Fibroblast of lung (primary cell): ENCODE measurements around the gene PARD6B. TPM values are rescaled to one million over a fixed set of nuclear protein-coding genes. Genes with fewer than 3 reads are reported as not detected.

Experiments
- DNase-seq, 2 donors: peaks; one replicate each; pipeline versions ENCODE4 v3.0.0 to v3.0.0-alpha.2; 2010; ENCODE audit warnings: low read depth in 2 of 2
- H2AFZ ChIP-seq: 2 replicates; pipeline ENCODE4 v1.5.1; 2012; ENCODE audit warnings: low read length, control low read depth, inconsistent platforms
- H3K27ac ChIP-seq: 2 replicates; pipeline ENCODE4 v1.5.1; 2011; ENCODE audit warnings: low read length, control low read depth; ENCODE audit not compliant: insufficient read depth
- H3K27me3 ChIP-seq: 2 replicates; pipeline ENCODE4 v1.5.1; 2011; ENCODE audit warnings: mild to moderate bottlenecking, low read length; ENCODE audit not compliant: control insufficient read depth, insufficient read depth
- H3K36me3 ChIP-seq: 2 replicates; pipeline ENCODE4 v1.5.1; 2011; ENCODE audit warnings: low read length; ENCODE audit not compliant: control insufficient read depth, insufficient read depth
- H3K4me1 ChIP-seq: 2 replicates; pipeline ENCODE4 v1.5.1; 2011; ENCODE audit warnings: low read length; ENCODE audit not compliant: control insufficient read depth, insufficient read depth; ENCODE audit errors: extremely low read depth
- H3K4me2 ChIP-seq: 2 replicates; pipeline ENCODE4 v1.5.1; 2011; ENCODE audit warnings: low read length, control low read depth; ENCODE audit not compliant: insufficient read depth; ENCODE audit errors: extremely low read depth
- H3K4me3 ChIP-seq, 4 experiments: fragments of 200-600 bp in 1 of 4; sonication (generic) in 1 of 4; replicated peaks in 1 of 4; 2 replicates each; pipeline ENCODE4 v1.5.1; 2011 to 2016; ENCODE audit warnings: low read length in 4 of 4, low read depth in 3 of 4, mild to moderate bottlenecking in 3 of 4, control low read depth in 2 of 4, inconsistent platforms in 1 of 4, mixed read lengths in 1 of 4; ENCODE audit not compliant: insufficient read depth in 1 of 4; ENCODE audit errors: control extremely low read depth in 1 of 4
- H3K79me2 ChIP-seq: 2 replicates; pipeline ENCODE4 v1.5.1; 2012; ENCODE audit warnings: mild to moderate bottlenecking, low read length, inconsistent platforms; ENCODE audit not compliant: control insufficient read depth, insufficient read depth
- H3K9ac ChIP-seq: 2 replicates; pipeline ENCODE4 v1.5.1; 2011; ENCODE audit warnings: mild to moderate bottlenecking, low read length, control low read depth; ENCODE audit not compliant: insufficient read depth
- H3K9me3 ChIP-seq: 2 replicates; pipeline ENCODE4 v1.5.1; 2012; ENCODE audit warnings: low read depth, low read length; ENCODE audit not compliant: control insufficient read depth, insufficient read depth
- H4K20me1 ChIP-seq: 2 replicates; pipeline ENCODE4 v1.5.1; 2011; ENCODE audit warnings: low read length; ENCODE audit not compliant: control insufficient read depth, insufficient read depth; ENCODE audit errors: extremely low read depth
- EZH2 ChIP-seq: IDR thresholded peaks from 2 replicates; pipeline ENCODE4 v1.5.1; 2012; ENCODE audit warnings: low read length, control low read depth, mild to moderate bottlenecking; ENCODE audit errors: missing control alignments
- polyA plus RNA-seq, 2 donors: library from polyadenylated mRNA; depleted of rRNA in 1 of 2; stranded (reverse) in 1 of 2; unstranded in 1 of 2; fragments of >200 nt; gene quantifications; 2 replicates each; pipeline ENCODE4 v1.2.1, GENCODE V29; 2011 to 2012; ENCODE audit warnings: missing spikeins in 1 of 2
- total RNA-seq: library from RNA; depleted of rRNA; stranded (reverse); fragments of >200 nt; gene quantifications from 2 replicates; pipeline ENCODE4 v1.2.1, GENCODE V29; 2014
- TF ChIP-seq, protein P1 (sequence below), 2 donors: IDR thresholded peaks in 1 of 2; conservative IDR thresholded peaks in 1 of 2; 1 replicate in 1 of 2; 2 replicates in 1 of 2; pipeline ENCODE4 v1.5.1; 2011 to 2012; ENCODE audit warnings: low read length in 2 of 2, control low read depth in 1 of 2, inconsistent platforms in 1 of 2, low read depth in 1 of 2, mild to moderate bottlenecking in 1 of 2

The PARD6B gene
- total and polyA plus RNA-seq, 2 donors (not counting 1 experiment from before 2014, with no cell fraction given): 0.30 to 0.83 TPM

DNA sequence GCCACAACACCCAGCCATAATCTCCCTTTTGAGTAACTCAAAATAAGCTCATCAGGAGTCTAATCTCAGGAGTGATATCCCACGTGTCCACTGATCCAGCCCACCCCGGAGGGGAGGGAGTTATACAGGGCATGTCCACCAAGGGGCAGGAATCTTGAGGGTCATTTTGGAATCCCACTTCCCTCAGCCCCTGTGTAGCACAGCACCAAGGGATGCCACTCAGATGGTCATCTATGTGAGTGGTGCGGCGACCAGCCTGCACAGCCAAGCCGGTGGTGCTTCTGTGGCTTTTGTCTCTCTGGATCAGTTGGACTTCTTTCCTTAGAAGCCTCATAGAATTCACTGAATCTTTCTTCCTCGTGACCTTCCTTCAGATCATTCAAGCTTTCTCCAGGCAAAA, 52.5 kb downstream of the PARD6B start:
- H3K9ac ChIP-seq: no peak overlapping the region
- no peak for DNase-seq
- no peak overlapping the region for H3K27ac ChIP-seq
- peaks cover 7% of the 10 kb centered on the region for H3K4me1 ChIP-seq
- H4K20me1 ChIP-seq: no peaks in the 10 kb centered on the region
- no peak overlapping the region for H3K4me3 ChIP-seq
- H2AFZ ChIP-seq: no peak overlapping the region
- H3K79me2 ChIP-seq: no peaks in the 10 kb centered on the region
- TF ChIP-seq EZH2: no peak
- TF ChIP-seq, protein P1, sequence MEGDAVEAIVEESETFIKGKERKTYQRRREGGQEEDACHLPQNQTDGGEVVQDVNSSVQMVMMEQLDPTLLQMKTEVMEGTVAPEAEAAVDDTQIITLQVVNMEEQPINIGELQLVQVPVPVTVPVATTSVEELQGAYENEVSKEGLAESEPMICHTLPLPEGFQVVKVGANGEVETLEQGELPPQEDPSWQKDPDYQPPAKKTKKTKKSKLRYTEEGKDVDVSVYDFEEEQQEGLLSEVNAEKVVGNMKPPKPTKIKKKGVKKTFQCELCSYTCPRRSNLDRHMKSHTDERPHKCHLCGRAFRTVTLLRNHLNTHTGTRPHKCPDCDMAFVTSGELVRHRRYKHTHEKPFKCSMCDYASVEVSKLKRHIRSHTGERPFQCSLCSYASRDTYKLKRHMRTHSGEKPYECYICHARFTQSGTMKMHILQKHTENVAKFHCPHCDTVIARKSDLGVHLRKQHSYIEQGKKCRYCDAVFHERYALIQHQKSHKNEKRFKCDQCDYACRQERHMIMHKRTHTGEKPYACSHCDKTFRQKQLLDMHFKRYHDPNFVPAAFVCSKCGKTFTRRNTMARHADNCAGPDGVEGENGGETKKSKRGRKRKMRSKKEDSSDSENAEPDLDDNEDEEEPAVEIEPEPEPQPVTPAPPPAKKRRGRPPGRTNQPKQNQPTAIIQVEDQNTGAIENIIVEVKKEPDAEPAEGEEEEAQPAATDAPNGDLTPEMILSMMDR (conservative IDR thresholded peaks at IDR 0.05 in 1 of 2, IDR thresholded peaks at IDR 0.05 in 1 of 2; ENCODE audit: low read depth in 1 of 2, low read length in 2 of 2): no peak
- no peak overlapping the region for H3K4me2 ChIP-seq
- no peaks in the 10 kb centered on the region for H3K9me3 ChIP-seq
- H3K27me3 ChIP-seq: no peaks in the 10 kb centered on the region
- no peaks in the 10 kb centered on the region for H3K36me3 ChIP-seq

DNA sequence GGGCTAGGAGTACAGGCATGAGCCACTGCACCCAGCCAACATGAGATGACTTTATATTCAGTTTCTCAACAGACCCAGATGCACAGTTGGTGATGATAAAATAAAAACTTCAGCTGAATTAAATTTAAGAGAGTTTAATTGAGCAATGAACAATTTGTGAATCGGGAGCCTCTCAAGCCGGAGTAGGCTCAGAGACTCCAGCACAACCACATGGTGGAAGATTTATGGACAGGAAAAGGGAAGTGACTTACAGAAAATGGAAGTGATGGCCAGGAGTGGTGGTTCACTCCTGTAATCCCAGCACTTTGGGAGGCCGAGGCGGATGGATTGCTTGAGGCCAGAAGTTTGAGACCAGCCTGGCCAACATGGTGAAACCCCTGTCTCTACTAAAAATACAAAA, 53.1 kb downstream of the PARD6B start:
- no peak overlapping the region for H3K27ac ChIP-seq
- no peaks in the 10 kb centered on the region for H3K27me3 ChIP-seq
- H3K9ac ChIP-seq: no peak overlapping the region
- H3K4me2 ChIP-seq: no peak overlapping the region
- H3K79me2 ChIP-seq: no peaks in the 10 kb centered on the region
- H4K20me1 ChIP-seq: no peaks in the 10 kb centered on the region
- TF ChIP-seq, protein P1 (conservative IDR thresholded peaks at IDR 0.05 in 1 of 2, IDR thresholded peaks at IDR 0.05 in 1 of 2; ENCODE audit: low read depth in 1 of 2, low read length in 2 of 2): no peak
- no peak for TF ChIP-seq EZH2
- DNase-seq: no peak
- H3K4me3 ChIP-seq: no peak overlapping the region
- H2AFZ ChIP-seq: no peak overlapping the region
- no peaks in the 10 kb centered on the region for H3K9me3 ChIP-seq
- no peaks in the 10 kb centered on the region for H3K36me3 ChIP-seq
- H3K4me1 ChIP-seq: peaks cover 7% of the 10 kb centered on the region

DNA sequence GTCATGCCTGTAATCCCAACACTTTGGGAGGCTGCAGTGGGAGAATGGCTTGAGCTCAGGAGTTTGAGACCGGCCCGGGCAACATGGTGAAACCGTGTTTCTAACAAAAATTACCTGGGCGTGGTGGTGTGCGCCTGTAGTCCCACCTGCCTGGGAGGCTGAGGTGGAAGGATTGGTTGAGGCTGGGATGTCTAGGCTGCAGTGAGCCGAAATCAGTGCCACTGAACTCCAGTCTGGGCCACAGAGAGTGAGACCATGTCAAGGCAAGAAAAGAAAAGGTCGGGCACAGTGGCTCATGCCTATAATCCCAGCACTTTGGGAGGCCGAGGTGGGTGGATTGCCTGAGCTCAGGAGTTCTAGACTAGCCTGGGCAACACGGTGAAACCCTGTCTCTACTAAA, 55.3 kb downstream of the PARD6B start:
- H3K27me3 ChIP-seq: no peaks in the 10 kb centered on the region
- no peaks in the 10 kb centered on the region for H3K9me3 ChIP-seq
- no peaks in the 10 kb centered on the region for H3K36me3 ChIP-seq
- TF ChIP-seq, protein P1 (conservative IDR thresholded peaks at IDR 0.05 in 1 of 2, IDR thresholded peaks at IDR 0.05 in 1 of 2; ENCODE audit: low read depth in 1 of 2, low read length in 2 of 2): no peak
- TF ChIP-seq EZH2: no peak
- no peak overlapping the region for H3K27ac ChIP-seq
- H3K4me3 ChIP-seq: no peak overlapping the region
- H3K79me2 ChIP-seq: no peaks in the 10 kb centered on the region
- H3K4me2 ChIP-seq: no peak overlapping the region
- peaks cover 13% of the 10 kb centered on the region for H3K4me1 ChIP-seq
- DNase-seq: no peak
- no peak overlapping the region for H2AFZ ChIP-seq
- no peaks in the 10 kb centered on the region for H4K20me1 ChIP-seq
- H3K9ac ChIP-seq: no peak overlapping the region
